ENCODE measurements around the gene KCNG2. TPM values are rescaled to one million over a fixed set of nuclear protein-coding genes. Genes with fewer than 3 reads are reported as not detected.

KCNG2 gene
- total RNA-seq, 1 donor from 2014 or later: not detected

- TF ChIP-seq CTCF (IDR thresholded peaks at IDR 0.05): no peak
- Mint-ChIP-seq H3K36me3 (ENCODE audit: low read depth) (no peaks in the 10 kb centered on the region), H3K27me3 (ENCODE audit: low read depth) (peaks cover 20% of the 10 kb centered on the region), H3K9me3 (ENCODE audit: low read depth) (peaks cover 15% of the 10 kb centered on the region), H3K4me3 (ENCODE audit: unreplicated experiment) (no peak overlapping the region), H3K4me1 (ENCODE audit: low read depth) (no peaks in the 10 kb centered on the region), H3K27ac (ENCODE audit: unreplicated experiment) (no peak overlapping the region)
- DNase-seq (ENCODE audit: low spot score): peak; percentile 54
Measured at GRCh38 chr18:79806976-79807841, 9.5 kb downstream of the KCNG2 start.

GRCh38 chr18:79809482-79810192 is 11.9 kb downstream of the KCNG2 start:
- H3K36me3 Mint-ChIP-seq (ENCODE audit: low read depth): no peaks in the 10 kb centered on the region
- peaks cover 15% of the 10 kb centered on the region for H3K9me3 Mint-ChIP-seq (ENCODE audit: low read depth)
- no peaks in the 10 kb centered on the region for H3K4me1 Mint-ChIP-seq (ENCODE audit: low read depth)
- no peak for TF ChIP-seq CTCF (IDR thresholded peaks at IDR 0.05)
- H3K27me3 Mint-ChIP-seq (ENCODE audit: low read depth): peaks cover 34% of the 10 kb centered on the region
- H3K27ac Mint-ChIP-seq (ENCODE audit: unreplicated experiment): no peak overlapping the region
- no peak overlapping the region for H3K4me3 Mint-ChIP-seq (ENCODE audit: unreplicated experiment)
- DNase-seq (ENCODE audit: low spot score): peak; percentile 58

GRCh38 chr18:79812052-79812451 is 14.3 kb downstream of the KCNG2 start:
- Mint-ChIP-seq H3K4me1 (ENCODE audit: low read depth) (no peaks in the 10 kb centered on the region), H3K27me3 (ENCODE audit: low read depth) (peaks cover 48% of the 10 kb centered on the region), H3K9me3 (ENCODE audit: low read depth) (peaks cover 15% of the 10 kb centered on the region), H3K27ac (ENCODE audit: unreplicated experiment) (no peak overlapping the region), H3K36me3 (ENCODE audit: low read depth) (no peaks in the 10 kb centered on the region), H3K4me3 (ENCODE audit: unreplicated experiment) (no peak overlapping the region)
- no peak for TF ChIP-seq CTCF (IDR thresholded peaks at IDR 0.05)
- DNase-seq (ENCODE audit: low spot score): no peak

GRCh38 chr18:79814373-79814772 is 16.6 kb downstream of the KCNG2 start:
- H3K27ac Mint-ChIP-seq (ENCODE audit: unreplicated experiment): no peak overlapping the region
- H3K4me3 Mint-ChIP-seq (ENCODE audit: unreplicated experiment): no peak overlapping the region

More at GRCh38 chr18:79814373-79814772, 16.6 kb downstream of the KCNG2 start:
- no peak for TF ChIP-seq CTCF (IDR thresholded peaks at IDR 0.05)
- Mint-ChIP-seq H3K9me3 (ENCODE audit: low read depth) (peaks cover 15% of the 10 kb centered on the region), H3K4me1 (ENCODE audit: low read depth) (no peaks in the 10 kb centered on the region), H3K27me3 (ENCODE audit: low read depth) (peaks cover 49% of the 10 kb centered on the region), H3K36me3 (ENCODE audit: low read depth) (no peaks in the 10 kb centered on the region)
- no peak for DNase-seq (ENCODE audit: low spot score)

Data from chondrocyte (in vitro differentiated cells).